Coronary artery (tissue), 2 donors: ENCODE data around the gene MYO1E.
"Not testable (repeated sequence)": the region's sequence is repeated elsewhere in the genome, so short reads cannot be mapped to it uniquely, and the experiment has no call there.

Source experiments
- DNase-seq: peaks from one replicate; pipeline ENCODE4 v3.0.0-alpha.2; 2017; ENCODE audit warnings: low spot score
- H3K27ac ChIP-seq, 2 donors: fragments of 200-600 bp; sonication (generic); one replicate each; pipeline ENCODE4 v1.5.1; 2016 to 2019
- H3K4me3 ChIP-seq: fragments of 200-600 bp; sonication (generic); 2 replicates; pipeline ENCODE4 v1.5.1; 2016; ENCODE audit warnings: mild to moderate bottlenecking, moderate library complexity
- TF ChIP-seq, protein P1 (sequence below): fragments of 200-600 bp; sonication (generic); IDR thresholded peaks from one replicate; pipeline ENCODE4 v1.5.1; 2019; ENCODE audit warnings: antibody characterized with exemption

Gene MYO1E

GRCh38 chr15:59340325-59340724, 32.3 kb downstream of the MYO1E start:
- TF ChIP-seq, protein P1, sequence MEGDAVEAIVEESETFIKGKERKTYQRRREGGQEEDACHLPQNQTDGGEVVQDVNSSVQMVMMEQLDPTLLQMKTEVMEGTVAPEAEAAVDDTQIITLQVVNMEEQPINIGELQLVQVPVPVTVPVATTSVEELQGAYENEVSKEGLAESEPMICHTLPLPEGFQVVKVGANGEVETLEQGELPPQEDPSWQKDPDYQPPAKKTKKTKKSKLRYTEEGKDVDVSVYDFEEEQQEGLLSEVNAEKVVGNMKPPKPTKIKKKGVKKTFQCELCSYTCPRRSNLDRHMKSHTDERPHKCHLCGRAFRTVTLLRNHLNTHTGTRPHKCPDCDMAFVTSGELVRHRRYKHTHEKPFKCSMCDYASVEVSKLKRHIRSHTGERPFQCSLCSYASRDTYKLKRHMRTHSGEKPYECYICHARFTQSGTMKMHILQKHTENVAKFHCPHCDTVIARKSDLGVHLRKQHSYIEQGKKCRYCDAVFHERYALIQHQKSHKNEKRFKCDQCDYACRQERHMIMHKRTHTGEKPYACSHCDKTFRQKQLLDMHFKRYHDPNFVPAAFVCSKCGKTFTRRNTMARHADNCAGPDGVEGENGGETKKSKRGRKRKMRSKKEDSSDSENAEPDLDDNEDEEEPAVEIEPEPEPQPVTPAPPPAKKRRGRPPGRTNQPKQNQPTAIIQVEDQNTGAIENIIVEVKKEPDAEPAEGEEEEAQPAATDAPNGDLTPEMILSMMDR = no peak
- Histone ChIP-seq H3K4me3 (no peak overlapping the region), H3K27ac (no peak overlapping the region)
- no peak for DNase-seq

DNA sequence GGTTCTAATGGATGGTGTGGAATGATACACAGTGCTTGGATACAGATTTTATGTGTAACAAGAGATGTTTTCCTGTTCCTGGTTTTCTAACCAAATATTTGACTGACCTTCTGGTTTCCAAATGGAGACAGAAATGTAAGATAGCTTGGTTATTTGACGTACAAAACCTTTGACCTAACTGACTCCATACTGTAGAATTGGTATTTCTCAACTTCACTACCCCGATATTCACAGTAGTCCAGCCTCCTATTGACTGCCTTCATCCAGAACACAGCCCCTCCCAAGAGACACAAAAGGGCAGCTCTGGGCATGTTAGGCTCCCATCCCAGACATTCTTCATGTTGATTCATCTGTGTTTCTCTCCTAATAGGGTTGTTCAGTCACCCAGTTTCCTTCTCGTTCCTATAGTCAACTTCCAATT, 33.4 kb downstream of the MYO1E start:
- DNase-seq = no peak
- TF ChIP-seq, protein P1 = no peak
- Histone ChIP-seq H3K4me3 (no peak overlapping the region), H3K27ac (peak overlapping the region; percentile 6 to 57)

DNA sequence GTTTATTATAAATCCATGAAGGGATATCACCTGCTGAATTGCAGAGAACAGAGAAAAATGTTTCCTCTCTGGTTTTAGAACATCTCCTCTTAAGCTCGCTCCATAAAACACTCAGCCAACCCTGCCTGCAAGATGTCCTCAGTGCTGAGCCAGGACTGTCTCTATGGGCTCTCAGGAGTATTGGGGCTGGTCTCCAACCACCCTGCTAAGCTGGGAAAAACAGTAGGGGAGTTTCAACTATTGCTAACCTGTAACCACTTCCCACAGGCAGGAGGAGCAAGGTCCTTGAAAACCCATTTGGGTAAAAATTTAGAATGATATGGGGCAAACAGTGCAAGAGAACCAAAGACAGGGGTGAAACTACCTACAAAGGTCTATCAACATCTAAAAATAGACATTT, 34.3 kb downstream of the MYO1E start:
- TF ChIP-seq, protein P1 = no peak
- DNase-seq = no peak
- Histone ChIP-seq H3K27ac (peak overlapping the region in 1 of 2 donors; percentile 57), H3K4me3 (no peak overlapping the region)

DNA sequence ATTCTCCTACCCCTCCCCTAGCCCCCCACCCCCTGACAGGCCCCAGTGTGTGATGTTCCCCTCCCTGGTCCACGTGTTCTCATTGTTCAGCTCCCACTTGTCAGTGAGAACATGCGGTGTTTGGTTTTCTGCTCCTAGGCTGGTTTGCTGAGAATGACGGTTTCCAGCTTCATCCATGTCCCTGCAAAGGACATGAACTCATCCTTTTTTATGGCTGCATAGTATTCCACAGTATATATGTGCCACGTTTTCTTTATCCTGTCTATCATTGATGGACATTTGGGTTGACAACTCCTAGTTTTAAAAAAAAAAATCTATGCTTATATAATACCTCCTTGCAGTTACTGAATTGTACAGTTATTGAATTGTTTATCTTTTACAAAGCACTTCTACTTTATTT, 35.9 kb downstream of the MYO1E start:
- H3K4me3 ChIP-seq, H3K27ac ChIP-seq, DNase-seq: not testable (repeated sequence)

GRCh38 chr15:59335207-59335786, 37.4 kb downstream of the MYO1E start:
- DNase-seq = no peak
- Histone ChIP-seq H3K27ac (no peak overlapping the region), H3K4me3 (no peak overlapping the region)
- TF ChIP-seq, protein P1 = no peak

GRCh38 chr15:59334076-59334415, 38.6 kb downstream of the MYO1E start:
- no peak for DNase-seq
- no peak overlapping the region for H3K27ac ChIP-seq
- no peak overlapping the region for H3K4me3 ChIP-seq
- TF ChIP-seq, protein P1 = no peak

- H3K4me3 ChIP-seq = no peak overlapping the region
- DNase-seq = no peak
- TF ChIP-seq, protein P1 = no peak
- no peak overlapping the region for H3K27ac ChIP-seq
Observed at GRCh38 chr15:59333401-59334075, 39.1 kb downstream of the MYO1E start.
